AG09309 (cell line): ENCODE measurements around the gene CAMK2D.

ENCODE experiments used
- DNase-seq: peaks from one replicate; pipeline ENCODE4 v3.0.0-alpha.2; 2010; ENCODE audit warnings: low read depth
- H3K4me3 ChIP-seq: 2 replicates; pipeline ENCODE4 v1.5.1; 2011; ENCODE audit warnings: mild to moderate bottlenecking, low read depth, low read length, moderate library complexity; ENCODE audit not compliant: control insufficient read depth
- CTCF ChIP-seq: IDR thresholded peaks from 2 replicates; pipeline ENCODE4 v1.5.1; 2011; ENCODE audit warnings: mild to moderate bottlenecking, low read depth, low read length, inconsistent platforms; ENCODE audit not compliant: insufficient read depth, control insufficient read depth; ENCODE audit errors: missing control alignments

The CAMK2D gene

GRCh38 chr4:113646442-113646822 is 115.1 kb downstream of the CAMK2D start:
- no peak for DNase-seq
- H3K4me3 ChIP-seq, result no peak overlapping the region
- TF ChIP-seq CTCF, result no peak

- peak; percentile 25 for DNase-seq
Observed at GRCh38 chr4:113645771-113646441, 115.6 kb downstream of the CAMK2D start.

DNA sequence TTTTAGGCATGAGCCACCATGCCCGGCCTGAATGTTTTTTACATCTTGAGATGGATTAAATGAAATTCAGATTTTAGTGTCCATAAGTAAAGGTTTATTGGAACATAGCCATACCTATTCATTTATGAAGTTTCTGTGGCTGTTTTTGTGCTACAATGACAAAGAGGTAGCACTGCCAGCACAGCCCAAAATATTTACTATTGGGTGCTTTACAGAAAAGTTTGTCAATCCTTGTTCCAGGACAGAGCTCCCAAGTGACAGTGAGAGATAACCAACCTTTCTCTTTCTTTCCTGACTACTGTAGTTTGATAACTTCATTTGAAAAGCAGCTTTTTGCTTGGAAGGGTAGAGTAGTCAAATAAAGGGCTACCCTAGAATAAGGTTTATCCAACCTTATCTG is 116.2 kb downstream of the CAMK2D start:
- no peak for TF ChIP-seq CTCF

More at GRCh38 chr4:113645771-113646441, 115.6 kb downstream of the CAMK2D start:
- H3K4me3 ChIP-seq, result no peak overlapping the region
- no peak for TF ChIP-seq CTCF

DNA sequence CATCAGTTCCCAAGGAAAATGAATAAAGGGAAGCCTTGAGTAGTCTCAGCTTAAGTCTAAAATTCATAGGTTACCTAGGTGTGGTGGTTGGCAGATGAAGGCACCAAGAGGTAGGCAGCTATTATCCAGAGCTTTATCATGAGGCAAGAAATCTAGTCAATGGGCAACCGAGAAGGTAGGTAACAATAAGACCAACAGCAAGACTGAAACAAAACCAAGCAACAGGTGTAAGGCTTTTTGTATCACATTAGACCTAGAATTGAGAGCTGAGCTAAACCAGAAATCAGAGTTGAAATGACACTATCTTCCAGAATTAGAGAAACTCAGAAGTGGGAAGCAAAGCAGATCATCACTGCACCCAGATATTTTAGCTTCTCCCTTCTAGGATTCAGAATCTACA is 117.1 kb downstream of the CAMK2D start:
- no peak overlapping the region for H3K4me3 ChIP-seq
- TF ChIP-seq CTCF, result no peak
- no peak for DNase-seq

More for the DNA sequence above, 116.2 kb downstream of the CAMK2D start:
- H3K4me3 ChIP-seq, result no peak overlapping the region
- no peak for DNase-seq

DNA sequence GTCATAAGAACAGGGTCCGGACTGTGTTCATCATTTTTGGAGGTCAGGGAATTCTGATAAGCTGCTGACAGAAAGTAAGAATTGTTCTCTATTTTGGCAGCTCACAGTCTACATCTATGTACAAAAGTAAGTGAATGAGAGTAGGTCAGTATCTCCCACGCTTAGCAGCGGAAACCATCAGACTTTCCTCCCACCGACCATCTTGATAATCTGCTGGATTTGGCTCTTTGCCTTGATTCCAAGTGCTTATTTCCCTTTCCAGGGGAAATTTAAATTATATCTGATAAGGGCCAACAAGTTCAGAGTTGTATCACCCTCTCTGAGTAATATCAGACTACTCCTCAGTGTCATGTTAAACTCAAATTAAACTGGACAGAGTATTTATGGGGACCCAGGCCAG is 118.0 kb downstream of the CAMK2D start:
- DNase-seq, result no peak
- no peak for TF ChIP-seq CTCF
- H3K4me3 ChIP-seq, result no peak overlapping the region

DNA sequence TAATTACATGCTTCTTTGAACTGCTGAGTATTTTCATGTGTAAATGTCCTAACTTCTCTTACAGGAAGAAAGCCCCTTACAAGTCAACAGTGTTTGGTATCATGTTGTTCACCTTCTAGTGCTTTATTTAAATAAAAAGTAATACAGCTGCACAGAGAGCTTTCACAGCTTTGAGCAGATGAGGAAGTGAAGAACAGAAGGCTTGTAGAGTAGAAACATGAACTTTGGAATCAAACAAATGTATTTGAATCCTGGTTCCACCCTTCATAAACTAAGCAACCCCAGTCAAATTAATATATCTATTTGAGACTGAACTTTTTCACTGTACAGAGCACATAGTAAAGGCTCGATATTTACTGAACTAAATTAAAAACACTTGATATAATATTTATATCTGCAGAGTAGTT is 120.5 kb downstream of the CAMK2D start:
- no peak overlapping the region for H3K4me3 ChIP-seq
- no peak for TF ChIP-seq CTCF
- no peak for DNase-seq
